ENCODE data around the gene ADGRL1.

DNA sequence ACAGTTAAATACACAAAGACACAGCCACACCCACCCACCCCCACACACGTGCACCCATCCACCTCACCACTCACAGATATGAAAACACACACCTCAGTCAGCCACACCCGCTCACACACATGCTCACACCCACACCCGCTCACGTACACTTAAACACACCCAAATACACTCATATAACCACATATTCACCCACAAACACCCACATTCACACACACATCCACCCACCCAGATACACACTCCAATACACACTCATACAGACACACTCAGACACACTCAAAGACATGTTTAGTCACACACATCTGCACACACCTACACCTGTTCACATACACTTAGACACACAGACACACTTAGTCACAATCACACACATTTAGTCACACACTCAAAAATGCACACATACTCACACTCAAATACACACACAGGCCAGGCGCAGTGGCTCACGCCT, 30.6 kb downstream of the ADGRL1 start:
- TF ChIP-seq GABPA (IDR thresholded peaks at IDR 0.05; ENCODE audit: low read depth): no peak
- TF ChIP-seq POLR2AphosphoS5 (IDR thresholded peaks at IDR 0.05; ENCODE audit: low read depth): no peak

Measured in HL-60 (cell line).